ENCODE results near the gene KRTAP9-6.
"Not testable (repeated sequence)": the region's sequence is repeated elsewhere in the genome, so short reads cannot be mapped to it uniquely, and the experiment has no call there.

GRCh38 chr17:41249637-41250240, 15.4 kb upstream of the KRTAP9-6 start, which contains the start of gene KRTAP9-4:
- not testable (repeated sequence) for TF ChIP-seq CTCF (IDR thresholded peaks at IDR 0.05; ENCODE audit: low read length); EZH2 (IDR thresholded peaks at IDR 0.05; ENCODE audit: borderline replicate concordance, low read length)
